ENCODE data around the gene KCNK10.

Gene KCNK10

DNA sequence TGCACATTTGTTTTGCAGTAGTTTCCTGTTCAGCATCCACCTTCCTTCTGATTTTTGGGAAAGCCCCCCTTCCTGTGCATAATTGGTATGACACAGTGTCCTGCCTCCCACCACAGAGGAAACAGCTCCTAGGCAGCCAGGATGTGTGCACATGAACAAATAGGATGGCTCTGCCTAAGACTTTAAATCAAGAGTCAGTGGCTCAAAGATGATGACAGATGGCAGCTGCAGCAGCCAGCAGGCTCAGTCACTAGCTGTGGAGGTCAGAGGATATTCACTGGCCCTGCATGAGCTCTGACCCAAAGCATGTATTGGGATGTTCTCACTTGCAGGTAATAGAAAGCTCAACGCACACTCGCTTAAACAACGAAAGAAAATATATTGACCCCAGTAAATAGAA is 90.3 kb downstream of the KCNK10 start:
- Histone ChIP-seq H3K27ac (ENCODE audit: low read depth in 2 of 2, low read length in 2 of 2) (no peak overlapping the region), H3K9ac (ENCODE audit: low read depth in 1 of 2, low read length in 2 of 2) (no peak overlapping the region)

GRCh38 chr14:88231603-88232002 is 91.5 kb downstream of the KCNK10 start:
- Histone ChIP-seq H3K4me3 (ENCODE audit: low read length in 2 of 2) (no peak overlapping the region), H3K9ac (ENCODE audit: low read depth in 1 of 2, low read length in 2 of 2) (no peak overlapping the region), H3K27me3 (ENCODE audit: control insufficient read depth in 2 of 2, insufficient read depth in 2 of 2, low read length in 2 of 2) (no peaks in the 10 kb centered on the region), H3K36me3 (ENCODE audit: control insufficient read depth in 2 of 2, insufficient read depth in 2 of 2, low read length in 2 of 2) (no peaks in the 10 kb centered on the region), H3K27ac (ENCODE audit: low read depth in 2 of 2, low read length in 2 of 2) (no peak overlapping the region), H3K9me3 (ENCODE audit: control insufficient read depth in 2 of 2, low read length in 2 of 2) (no peaks in the 10 kb centered on the region), H3K4me1 (ENCODE audit: control insufficient read depth in 2 of 2, insufficient read depth in 2 of 2, low read length in 2 of 2) (no peaks in the 10 kb centered on the region)

More for the DNA sequence above, 90.3 kb downstream of the KCNK10 start:
- no peak overlapping the region for H3K4me3 ChIP-seq (ENCODE audit: low read length in 2 of 2)
- H3K9me3 ChIP-seq (ENCODE audit: control insufficient read depth in 2 of 2, low read length in 2 of 2), result no peaks in the 10 kb centered on the region
- H3K36me3 ChIP-seq (ENCODE audit: control insufficient read depth in 2 of 2, insufficient read depth in 2 of 2, low read length in 2 of 2), result no peaks in the 10 kb centered on the region
- H3K4me1 ChIP-seq (ENCODE audit: control insufficient read depth in 2 of 2, insufficient read depth in 2 of 2, low read length in 2 of 2), result no peaks in the 10 kb centered on the region
- no peaks in the 10 kb centered on the region for H3K27me3 ChIP-seq (ENCODE audit: control insufficient read depth in 2 of 2, insufficient read depth in 2 of 2, low read length in 2 of 2)

GRCh38 chr14:88229428-88229827 is 93.6 kb downstream of the KCNK10 start:
- no peaks in the 10 kb centered on the region for H3K4me1 ChIP-seq (ENCODE audit: control insufficient read depth in 2 of 2, insufficient read depth in 2 of 2, low read length in 2 of 2)
- H3K27ac ChIP-seq (ENCODE audit: low read depth in 2 of 2, low read length in 2 of 2), result no peak overlapping the region
- no peaks in the 10 kb centered on the region for H3K27me3 ChIP-seq (ENCODE audit: control insufficient read depth in 2 of 2, insufficient read depth in 2 of 2, low read length in 2 of 2)
- H3K9me3 ChIP-seq (ENCODE audit: control insufficient read depth in 2 of 2, low read length in 2 of 2), result no peaks in the 10 kb centered on the region
- H3K4me3 ChIP-seq (ENCODE audit: low read length in 2 of 2), result no peak overlapping the region
- H3K36me3 ChIP-seq (ENCODE audit: control insufficient read depth in 2 of 2, insufficient read depth in 2 of 2, low read length in 2 of 2), result no peaks in the 10 kb centered on the region
- H3K9ac ChIP-seq (ENCODE audit: low read depth in 1 of 2, low read length in 2 of 2), result no peak overlapping the region

GRCh38 chr14:88228522-88229236 is 94.4 kb downstream of the KCNK10 start:
- Histone ChIP-seq H3K4me3 (ENCODE audit: low read length in 2 of 2) (no peak overlapping the region), H3K27ac (ENCODE audit: low read depth in 2 of 2, low read length in 2 of 2) (no peak overlapping the region), H3K9me3 (ENCODE audit: control insufficient read depth in 2 of 2, low read length in 2 of 2) (no peaks in the 10 kb centered on the region), H3K27me3 (ENCODE audit: control insufficient read depth in 2 of 2, insufficient read depth in 2 of 2, low read length in 2 of 2) (no peaks in the 10 kb centered on the region), H3K4me1 (ENCODE audit: control insufficient read depth in 2 of 2, insufficient read depth in 2 of 2, low read length in 2 of 2) (no peaks in the 10 kb centered on the region), H3K36me3 (ENCODE audit: control insufficient read depth in 2 of 2, insufficient read depth in 2 of 2, low read length in 2 of 2) (no peaks in the 10 kb centered on the region), H3K9ac (ENCODE audit: low read depth in 1 of 2, low read length in 2 of 2) (no peak overlapping the region)

DNA sequence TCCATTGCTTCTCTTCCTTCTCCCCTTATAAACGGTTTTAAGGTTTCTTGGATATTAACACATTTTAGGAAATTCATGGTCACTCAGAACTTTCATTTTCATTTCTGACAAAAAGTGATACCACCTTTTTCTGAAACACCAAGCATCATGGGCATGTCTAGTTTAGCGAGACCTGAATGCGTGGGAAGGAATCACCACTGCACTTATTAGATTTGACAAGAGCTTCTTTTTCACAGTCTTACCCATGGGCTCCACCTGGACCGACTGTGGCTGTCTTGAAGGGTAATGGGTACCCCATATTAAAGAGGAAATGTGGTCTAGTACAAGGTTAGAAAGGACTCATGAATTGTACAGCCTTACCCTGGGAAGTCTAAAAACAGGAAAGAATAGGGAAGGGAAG is 95.4 kb downstream of the KCNK10 start:
- Histone ChIP-seq H3K9ac (ENCODE audit: low read depth in 1 of 2, low read length in 2 of 2) (no peak overlapping the region), H3K27ac (ENCODE audit: low read depth in 2 of 2, low read length in 2 of 2) (no peak overlapping the region), H3K4me3 (ENCODE audit: low read length in 2 of 2) (no peak overlapping the region), H3K27me3 (ENCODE audit: control insufficient read depth in 2 of 2, insufficient read depth in 2 of 2, low read length in 2 of 2) (no peaks in the 10 kb centered on the region), H3K36me3 (ENCODE audit: control insufficient read depth in 2 of 2, insufficient read depth in 2 of 2, low read length in 2 of 2) (no peaks in the 10 kb centered on the region), H3K4me1 (ENCODE audit: control insufficient read depth in 2 of 2, insufficient read depth in 2 of 2, low read length in 2 of 2) (no peaks in the 10 kb centered on the region), H3K9me3 (ENCODE audit: control insufficient read depth in 2 of 2, low read length in 2 of 2) (peaks cover 4 to 9% of the 10 kb centered on the region in 2 donors)

DNA sequence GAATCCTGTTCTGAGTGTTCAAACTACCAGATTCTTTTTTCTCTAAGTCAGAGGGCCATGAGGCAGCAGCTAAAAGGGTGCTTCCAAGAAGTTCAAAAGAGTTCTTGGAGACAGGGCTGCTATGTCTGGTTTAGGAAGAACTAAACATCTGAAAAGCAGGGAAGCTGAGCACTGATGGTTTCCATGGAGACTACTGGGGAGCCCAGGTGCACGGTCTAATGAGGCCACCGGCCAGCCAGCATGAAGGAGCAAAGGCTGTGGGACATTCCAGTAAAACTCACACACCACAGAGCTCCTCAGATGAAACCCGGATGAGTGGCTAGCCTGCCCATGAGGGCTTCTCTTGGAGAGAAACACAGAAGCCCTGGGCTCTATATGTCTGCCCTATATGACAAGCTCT is 97.3 kb downstream of the KCNK10 start:
- Histone ChIP-seq H3K4me3 (ENCODE audit: low read length in 2 of 2) (no peak overlapping the region), H3K9me3 (ENCODE audit: control insufficient read depth in 2 of 2, low read length in 2 of 2) (peaks cover 4 to 12% of the 10 kb centered on the region in 2 donors), H3K9ac (ENCODE audit: low read depth in 1 of 2, low read length in 2 of 2) (no peak overlapping the region), H3K36me3 (ENCODE audit: control insufficient read depth in 2 of 2, insufficient read depth in 2 of 2, low read length in 2 of 2) (no peaks in the 10 kb centered on the region), H3K4me1 (ENCODE audit: control insufficient read depth in 2 of 2, insufficient read depth in 2 of 2, low read length in 2 of 2) (no peaks in the 10 kb centered on the region), H3K27me3 (ENCODE audit: control insufficient read depth in 2 of 2, insufficient read depth in 2 of 2, low read length in 2 of 2) (no peaks in the 10 kb centered on the region), H3K27ac (ENCODE audit: low read depth in 2 of 2, low read length in 2 of 2) (no peak overlapping the region)

GRCh38 chr14:88218119-88218915 is 104.8 kb downstream of the KCNK10 start:
- Histone ChIP-seq H3K27ac (ENCODE audit: low read depth in 2 of 2, low read length in 2 of 2) (no peak overlapping the region), H3K4me3 (ENCODE audit: low read length in 2 of 2) (no peak overlapping the region), H3K4me1 (ENCODE audit: control insufficient read depth in 2 of 2, insufficient read depth in 2 of 2, low read length in 2 of 2) (no peaks in the 10 kb centered on the region), H3K9ac (ENCODE audit: low read depth in 1 of 2, low read length in 2 of 2) (no peak overlapping the region), H3K36me3 (ENCODE audit: control insufficient read depth in 2 of 2, insufficient read depth in 2 of 2, low read length in 2 of 2) (no peaks in the 10 kb centered on the region), H3K9me3 (ENCODE audit: control insufficient read depth in 2 of 2, low read length in 2 of 2) (peaks cover 1 to 9% of the 10 kb centered on the region in 2 donors), H3K27me3 (ENCODE audit: control insufficient read depth in 2 of 2, insufficient read depth in 2 of 2, low read length in 2 of 2) (no peaks in the 10 kb centered on the region)

- H3K9me3 ChIP-seq (ENCODE audit: control insufficient read depth in 2 of 2, low read length in 2 of 2), result no peaks in the 10 kb centered on the region
- no peaks in the 10 kb centered on the region for H3K36me3 ChIP-seq (ENCODE audit: control insufficient read depth in 2 of 2, insufficient read depth in 2 of 2, low read length in 2 of 2)
- no peaks in the 10 kb centered on the region for H3K4me1 ChIP-seq (ENCODE audit: control insufficient read depth in 2 of 2, insufficient read depth in 2 of 2, low read length in 2 of 2)
- no peaks in the 10 kb centered on the region for H3K27me3 ChIP-seq (ENCODE audit: control insufficient read depth in 2 of 2, insufficient read depth in 2 of 2, low read length in 2 of 2)
- no peak overlapping the region for H3K9ac ChIP-seq (ENCODE audit: low read depth in 1 of 2, low read length in 2 of 2)
- no peak overlapping the region for H3K4me3 ChIP-seq (ENCODE audit: low read length in 2 of 2)
- H3K27ac ChIP-seq (ENCODE audit: low read depth in 2 of 2, low read length in 2 of 2), result no peak overlapping the region
Measured at GRCh38 chr14:88212691-88213090, 110.4 kb downstream of the KCNK10 start.

- Histone ChIP-seq H3K27me3 (ENCODE audit: control insufficient read depth in 2 of 2, insufficient read depth in 2 of 2, low read length in 2 of 2) (peaks cover 0 to 2% of the 10 kb centered on the region in 2 donors), H3K9ac (ENCODE audit: low read depth in 1 of 2, low read length in 2 of 2) (no peak overlapping the region), H3K36me3 (ENCODE audit: control insufficient read depth in 2 of 2, insufficient read depth in 2 of 2, low read length in 2 of 2) (no peaks in the 10 kb centered on the region), H3K9me3 (ENCODE audit: control insufficient read depth in 2 of 2, low read length in 2 of 2) (no peaks in the 10 kb centered on the region), H3K4me3 (ENCODE audit: low read length in 2 of 2) (no peak overlapping the region), H3K27ac (ENCODE audit: low read depth in 2 of 2, low read length in 2 of 2) (no peak overlapping the region), H3K4me1 (ENCODE audit: control insufficient read depth in 2 of 2, insufficient read depth in 2 of 2, low read length in 2 of 2) (no peaks in the 10 kb centered on the region)
Measured at GRCh38 chr14:88210426-88210825, 112.6 kb downstream of the KCNK10 start.

DNA sequence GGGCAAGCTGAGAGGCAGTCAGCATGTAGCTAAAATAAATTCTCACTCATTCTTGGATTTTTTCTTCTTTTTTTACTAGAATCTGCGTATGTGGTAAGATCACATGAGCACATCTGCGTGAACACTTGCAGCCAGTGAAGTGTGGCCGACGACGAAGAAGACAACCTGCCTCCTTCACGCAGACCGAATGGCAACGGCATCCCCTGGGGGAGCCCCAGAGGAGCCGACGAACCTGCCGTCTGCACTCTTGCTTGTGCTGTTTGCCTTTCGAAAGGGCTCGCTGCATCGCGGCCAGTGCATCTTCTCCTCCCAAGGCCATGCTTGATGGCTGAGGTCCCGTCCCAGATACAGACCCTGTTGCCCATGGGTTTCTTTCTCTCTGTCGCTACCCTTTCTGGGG is 113.8 kb downstream of the KCNK10 start:
- no peak overlapping the region for H3K27ac ChIP-seq (ENCODE audit: low read depth in 2 of 2, low read length in 2 of 2)
- no peaks in the 10 kb centered on the region for H3K9me3 ChIP-seq (ENCODE audit: control insufficient read depth in 2 of 2, low read length in 2 of 2)
- H3K4me1 ChIP-seq (ENCODE audit: control insufficient read depth in 2 of 2, insufficient read depth in 2 of 2, low read length in 2 of 2), result no peaks in the 10 kb centered on the region
- H3K4me3 ChIP-seq (ENCODE audit: low read length in 2 of 2), result no peak overlapping the region
- no peak overlapping the region for H3K9ac ChIP-seq (ENCODE audit: low read depth in 1 of 2, low read length in 2 of 2)
- H3K27me3 ChIP-seq (ENCODE audit: control insufficient read depth in 2 of 2, insufficient read depth in 2 of 2, low read length in 2 of 2), result peaks cover 0 to 2% of the 10 kb centered on the region in 2 donors
- H3K36me3 ChIP-seq (ENCODE audit: control insufficient read depth in 2 of 2, insufficient read depth in 2 of 2, low read length in 2 of 2), result no peaks in the 10 kb centered on the region

All from mucosa of rectum (tissue), 2 donors.